ENCODE data around the gene TMPRSS4. TPM values are rescaled to one million over a fixed set of nuclear protein-coding genes. Genes with fewer than 3 reads are reported as not detected.
A peak's percentile ranks its signal among the peaks of the same experiment; 100 is the strongest.

TMPRSS4 gene
- total RNA-seq, 1 experiment from 2014 or later: not detected

GRCh38 chr11:118146554-118146953, 69.7 kb downstream of the TMPRSS4 start:
- H3K4me2 ChIP-seq (ENCODE audit: insufficient read depth, insufficient read length, low read length): peak overlapping the region; percentile 41
- peaks cover 5% of the 10 kb centered on the region for H3K23me2 ChIP-seq (ENCODE audit: insufficient read length, low read depth, low read length, poor library complexity, severe bottlenecking)
- H4K5ac ChIP-seq (ENCODE audit: insufficient read length, low read depth, low read length): no peak overlapping the region
- no peaks in the 10 kb centered on the region for H3K9me3 ChIP-seq (ENCODE audit: control insufficient read depth, low read depth, low read length)
- WGBS (ENCODE audit: extremely low coverage, insufficient read length, low lambda C conversion rate): no CpG with 5 or more reads among the region's 6 CpGs
- no peak overlapping the region; a peak in 1 of 7 replicates for H3K27ac Mint-ChIP-seq
- H3K4me3 Mint-ChIP-seq: peak overlapping the region; percentile 70 to 85
- no peaks in the 10 kb centered on the region for H3K4me1 ChIP-seq (ENCODE audit: insufficient read depth, low read length)
- H3K56ac ChIP-seq (ENCODE audit: insufficient read length, low read depth, low read length): no peak overlapping the region
- H2BK20ac ChIP-seq (ENCODE audit: low read depth, low read length, poor library complexity, severe bottlenecking): no peak overlapping the region
- no peak overlapping the region for H2BK12ac ChIP-seq (ENCODE audit: insufficient read length, low read depth, low read length)
- H3K18ac ChIP-seq (ENCODE audit: insufficient read length, low read depth, low read length): no peak overlapping the region
- no peak overlapping the region for H3K23ac ChIP-seq (ENCODE audit: insufficient read length, low read depth, low read length)
- no peak overlapping the region for H2BK120ac ChIP-seq (ENCODE audit: low read depth, low read length, poor library complexity, severe bottlenecking)
- H2BK15ac ChIP-seq (ENCODE audit: low read depth, low read length): no peak overlapping the region
- no peaks in the 10 kb centered on the region; a peak in 1 of 7 replicates for H3K36me3 Mint-ChIP-seq (ENCODE audit: insufficient read depth in 1 of 3, low read depth in 3 of 3)
- H3K4me1 Mint-ChIP-seq: peaks cover 23 to 41% of the 10 kb centered on the region in 2 experiments
- no peak overlapping the region for H3K14ac ChIP-seq (ENCODE audit: insufficient read depth, low read length)
- no peak overlapping the region for H3K4ac ChIP-seq (ENCODE audit: low read depth, low read length)
- H3K27ac ChIP-seq (ENCODE audit: insufficient read length, low read depth, low read length): no peak overlapping the region
- TF ChIP-seq CTCF (conservative IDR thresholded peaks at IDR 0.05): no peak
- H4K20me1 ChIP-seq (ENCODE audit: control insufficient read depth, insufficient read depth, insufficient read length): no peaks in the 10 kb centered on the region
- H3K79me2 ChIP-seq (ENCODE audit: insufficient read depth, low read length): no peaks in the 10 kb centered on the region
- no peak overlapping the region for H2AK5ac ChIP-seq (ENCODE audit: insufficient read length, low read length)
- peaks cover 89% of the 10 kb centered on the region for H3K27me3 Mint-ChIP-seq (ENCODE audit: low read depth)
- H3K27me3 ChIP-seq (ENCODE audit: insufficient read depth, low read length): peaks cover 23% of the 10 kb centered on the region; the same call in 1 of the 2 replicates
- no peak overlapping the region for H4K91ac ChIP-seq (ENCODE audit: insufficient read length, low read depth, low read length)
- no peaks in the 10 kb centered on the region for H3K79me1 ChIP-seq (ENCODE audit: insufficient read depth, low read depth, low read length, poor library complexity, severe bottlenecking)
- no peak overlapping the region for H2AFZ ChIP-seq (ENCODE audit: low read length)
- H2BK5ac ChIP-seq (ENCODE audit: insufficient read length, low read length): no peak overlapping the region
- H3K9me3 Mint-ChIP-seq: no peaks in the 10 kb centered on the region; a peak in 1 of 5 replicates
- H3T11ph ChIP-seq (ENCODE audit: low read length): no peak overlapping the region
- DNase-seq: no peak
- no peak overlapping the region for H4K8ac ChIP-seq (replicated peaks; ENCODE audit: insufficient read length, low read depth, low read length)
- no peak overlapping the region for H3K9ac ChIP-seq (ENCODE audit: extremely low read depth, insufficient read length, low read length)
